ENCODE results near the gene INHA. TPM values are rescaled to one million over a fixed set of nuclear protein-coding genes. Genes with fewer than 3 reads are reported as not detected.

INHA gene, protein sequence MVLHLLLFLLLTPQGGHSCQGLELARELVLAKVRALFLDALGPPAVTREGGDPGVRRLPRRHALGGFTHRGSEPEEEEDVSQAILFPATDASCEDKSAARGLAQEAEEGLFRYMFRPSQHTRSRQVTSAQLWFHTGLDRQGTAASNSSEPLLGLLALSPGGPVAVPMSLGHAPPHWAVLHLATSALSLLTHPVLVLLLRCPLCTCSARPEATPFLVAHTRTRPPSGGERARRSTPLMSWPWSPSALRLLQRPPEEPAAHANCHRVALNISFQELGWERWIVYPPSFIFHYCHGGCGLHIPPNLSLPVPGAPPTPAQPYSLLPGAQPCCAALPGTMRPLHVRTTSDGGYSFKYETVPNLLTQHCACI
- total RNA-seq = 0.17 and 0.22 TPM in 2 replicates

DNA sequence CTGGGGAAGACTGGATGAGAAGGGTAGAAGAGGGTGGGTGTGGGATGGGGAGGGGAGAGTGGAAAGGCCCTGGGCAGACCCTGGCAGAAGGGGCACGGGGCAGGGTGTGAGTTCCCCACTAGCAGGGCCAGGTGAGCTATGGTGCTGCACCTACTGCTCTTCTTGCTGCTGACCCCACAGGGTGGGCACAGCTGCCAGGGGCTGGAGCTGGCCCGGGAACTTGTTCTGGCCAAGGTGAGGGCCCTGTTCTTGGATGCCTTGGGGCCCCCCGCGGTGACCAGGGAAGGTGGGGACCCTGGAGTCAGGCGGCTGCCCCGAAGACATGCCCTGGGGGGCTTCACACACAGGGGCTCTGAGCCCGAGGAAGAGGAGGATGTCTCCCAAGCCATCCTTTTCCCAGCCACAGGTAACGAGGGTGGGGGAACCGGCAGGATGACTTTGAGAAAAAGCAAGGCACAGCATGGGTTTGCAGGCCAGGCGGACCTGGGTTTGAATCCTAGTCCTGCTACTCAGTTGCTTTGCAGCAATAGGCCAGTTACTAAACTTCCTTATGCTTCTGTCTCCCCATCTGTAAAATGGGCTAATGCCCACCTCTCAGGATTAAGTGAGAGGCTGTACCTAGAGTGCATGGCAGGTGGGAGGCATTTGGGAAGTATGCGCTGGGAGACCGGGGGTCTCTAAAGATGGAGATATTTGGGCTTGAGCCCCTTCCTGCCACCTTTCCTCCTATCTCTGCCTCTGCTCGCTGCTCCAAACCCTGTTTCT, at the start of gene INHA:
Gene INHA, plus strand, starts transcription at position 74 of the 765 bp plus-strand sequence. Its CDS starts 65 bp downstream, at position 139.
- TF ChIP-seq, protein P1, sequence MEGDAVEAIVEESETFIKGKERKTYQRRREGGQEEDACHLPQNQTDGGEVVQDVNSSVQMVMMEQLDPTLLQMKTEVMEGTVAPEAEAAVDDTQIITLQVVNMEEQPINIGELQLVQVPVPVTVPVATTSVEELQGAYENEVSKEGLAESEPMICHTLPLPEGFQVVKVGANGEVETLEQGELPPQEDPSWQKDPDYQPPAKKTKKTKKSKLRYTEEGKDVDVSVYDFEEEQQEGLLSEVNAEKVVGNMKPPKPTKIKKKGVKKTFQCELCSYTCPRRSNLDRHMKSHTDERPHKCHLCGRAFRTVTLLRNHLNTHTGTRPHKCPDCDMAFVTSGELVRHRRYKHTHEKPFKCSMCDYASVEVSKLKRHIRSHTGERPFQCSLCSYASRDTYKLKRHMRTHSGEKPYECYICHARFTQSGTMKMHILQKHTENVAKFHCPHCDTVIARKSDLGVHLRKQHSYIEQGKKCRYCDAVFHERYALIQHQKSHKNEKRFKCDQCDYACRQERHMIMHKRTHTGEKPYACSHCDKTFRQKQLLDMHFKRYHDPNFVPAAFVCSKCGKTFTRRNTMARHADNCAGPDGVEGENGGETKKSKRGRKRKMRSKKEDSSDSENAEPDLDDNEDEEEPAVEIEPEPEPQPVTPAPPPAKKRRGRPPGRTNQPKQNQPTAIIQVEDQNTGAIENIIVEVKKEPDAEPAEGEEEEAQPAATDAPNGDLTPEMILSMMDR (conservative IDR thresholded peaks at IDR 0.05; ENCODE audit: low read depth, low read length) = no peak
- DNase-seq (ENCODE audit: low read depth) = no peak

DNA sequence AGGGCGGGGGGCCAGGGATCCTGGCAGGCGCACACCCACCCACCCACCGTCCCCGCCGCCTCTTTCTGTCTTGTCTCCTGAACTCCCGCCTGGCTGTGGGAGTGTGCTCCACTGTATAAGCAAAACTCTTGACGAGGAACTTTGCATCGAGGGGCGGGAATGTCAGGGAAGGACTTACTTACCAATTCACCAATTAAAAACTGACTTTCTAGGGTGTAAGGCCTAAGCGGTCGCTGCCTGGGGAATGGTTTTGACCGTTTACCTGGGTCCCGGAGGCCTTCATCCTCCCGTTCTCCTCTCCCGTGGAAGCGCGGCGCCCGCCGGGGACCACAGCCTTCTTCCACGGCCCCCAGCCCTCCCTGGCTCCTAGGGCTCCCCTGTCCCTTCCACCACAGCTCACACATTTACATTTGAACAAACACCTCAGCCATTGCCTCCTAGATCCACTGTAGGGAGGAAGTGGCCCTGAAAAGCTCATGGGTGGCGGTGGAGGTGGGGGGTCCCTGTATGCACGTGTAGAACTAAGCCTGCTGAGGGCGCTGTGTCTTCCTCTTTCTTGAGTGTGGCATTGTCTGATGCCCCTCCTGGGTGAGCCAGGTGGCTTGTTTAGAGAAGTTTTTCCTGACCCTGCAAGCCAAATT, 49.0 kb upstream of the INHA start:
- TF ChIP-seq, protein P1 (conservative IDR thresholded peaks at IDR 0.05; ENCODE audit: low read depth, low read length) = peak; percentile 5
- H3K4me3 ChIP-seq (ENCODE audit: low read depth, low read length) = peak overlapping the region; percentile 40
- no peak for DNase-seq (ENCODE audit: low read depth)

More for the DNA sequence above, at the start of gene INHA:
- peak within 1 kb of the TSS; percentile 70 for H3K4me3 ChIP-seq (ENCODE audit: low read depth, low read length)

DNA sequence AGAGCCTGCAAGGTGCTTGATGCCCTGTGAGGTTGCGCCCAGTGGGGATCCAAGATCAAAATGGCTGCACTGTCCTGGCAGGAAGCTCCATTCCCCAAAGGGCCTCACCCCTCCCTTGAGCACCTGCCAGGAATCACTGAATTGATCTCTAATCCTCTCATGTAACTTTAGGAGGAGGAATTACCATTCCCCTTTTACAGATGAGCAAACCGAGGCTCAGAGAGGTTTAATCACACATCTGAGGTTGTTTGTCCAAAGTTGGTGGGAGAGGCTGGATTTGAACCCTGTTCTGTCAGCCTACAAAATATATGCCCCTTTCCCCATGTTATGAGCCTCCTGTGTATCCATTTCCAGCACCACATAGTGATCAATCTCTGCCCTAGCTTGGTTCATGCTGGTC, 47.3 kb upstream of the INHA start:
- no peak overlapping the region for H3K4me3 ChIP-seq (ENCODE audit: low read depth, low read length)
- no peak for DNase-seq (ENCODE audit: low read depth)
- TF ChIP-seq, protein P1 (conservative IDR thresholded peaks at IDR 0.05; ENCODE audit: low read depth, low read length) = no peak

DNA sequence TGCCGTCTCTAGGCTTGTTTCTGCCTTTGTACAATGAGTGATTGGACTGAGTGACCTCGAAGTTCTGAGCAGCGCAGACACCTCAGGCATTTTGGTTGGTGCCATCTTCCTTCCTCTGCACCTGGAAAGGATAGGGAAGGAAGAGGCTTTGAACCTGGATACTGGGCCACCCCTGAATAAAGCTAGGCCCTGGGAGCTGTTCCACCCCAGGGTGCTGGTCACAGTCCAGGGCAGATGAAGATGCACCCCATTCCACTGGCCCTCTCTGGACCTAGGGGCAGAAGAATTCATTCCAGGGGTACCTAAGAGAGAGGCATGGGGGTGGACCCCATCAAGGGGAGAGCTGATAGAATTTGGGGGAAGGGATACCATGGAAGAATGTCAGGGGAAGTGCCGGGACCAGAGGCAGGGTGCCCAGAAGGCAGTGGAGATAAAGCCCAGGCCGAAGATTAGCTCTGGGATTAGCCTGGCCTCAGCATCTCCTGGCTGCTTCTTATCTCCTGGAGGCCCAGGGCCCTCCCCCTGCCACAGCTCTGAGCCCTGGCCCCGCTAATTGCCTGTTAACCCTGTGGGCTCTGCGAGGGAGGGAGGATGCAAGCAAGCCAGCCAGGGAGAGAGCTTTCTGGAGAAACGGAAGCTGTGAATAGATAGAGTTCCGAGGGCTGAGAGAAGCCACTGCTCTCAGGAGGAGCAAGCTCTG, 46.4 kb upstream of the INHA start:
- DNase-seq (ENCODE audit: low read depth) = no peak
- TF ChIP-seq, protein P1 (conservative IDR thresholded peaks at IDR 0.05; ENCODE audit: low read depth, low read length) = no peak
- H3K4me3 ChIP-seq (ENCODE audit: low read depth, low read length) = no peak overlapping the region

DNA sequence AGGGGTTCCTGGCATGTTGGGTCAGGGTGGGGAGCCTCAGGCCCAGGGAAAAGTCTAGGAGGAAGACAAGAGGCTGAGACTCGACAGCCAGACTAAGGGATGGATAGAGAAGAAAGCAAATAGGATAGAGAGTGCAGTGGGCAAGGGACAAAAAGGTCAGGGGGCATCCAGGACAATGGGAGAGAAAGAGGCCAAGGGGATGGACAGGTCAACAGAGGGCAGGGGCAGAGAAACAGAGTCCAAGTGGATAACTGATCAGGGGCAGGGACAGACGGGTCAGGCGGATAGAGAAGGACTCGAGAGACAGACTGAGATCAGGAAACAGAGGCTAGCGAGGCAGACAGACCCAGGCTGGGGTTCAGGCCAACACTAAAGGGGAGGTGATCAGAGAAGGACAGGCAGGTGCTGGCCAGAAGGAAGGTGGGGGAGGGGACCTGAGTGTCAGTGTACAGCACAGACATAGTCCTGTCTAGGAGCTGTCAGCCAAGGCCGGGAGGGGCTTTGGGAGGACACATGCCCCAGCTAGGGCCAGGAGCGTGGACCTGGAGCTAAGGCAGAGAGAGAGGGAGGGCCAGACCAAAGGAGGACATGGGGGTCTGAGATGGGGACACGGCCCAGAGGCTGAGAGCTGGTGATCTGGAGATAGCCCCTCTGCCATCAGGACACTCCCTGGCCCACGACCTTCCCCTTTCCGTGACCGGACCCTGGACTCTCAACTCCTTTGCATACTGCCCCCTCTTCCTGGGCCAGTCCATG, 45.6 kb upstream of the INHA start:
- TF ChIP-seq, protein P1 (conservative IDR thresholded peaks at IDR 0.05; ENCODE audit: low read depth, low read length) = no peak

DNA sequence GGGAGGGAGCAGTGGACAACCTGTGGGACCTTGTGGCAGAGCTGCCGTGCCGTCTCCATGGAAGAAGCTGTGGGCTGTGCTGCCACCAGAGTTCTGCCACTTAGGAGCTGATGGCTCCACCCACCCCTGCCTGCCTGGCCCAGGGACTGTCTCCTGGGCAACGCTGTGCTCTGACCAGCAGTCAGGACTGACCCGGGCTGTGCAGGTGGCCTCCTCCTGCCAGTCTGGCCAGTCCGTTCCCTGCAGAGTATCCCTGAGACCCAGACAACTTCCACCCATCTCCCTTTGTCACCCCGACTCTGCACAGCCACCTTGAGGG, 45.1 kb upstream of the INHA start:
- DNase-seq (ENCODE audit: low read depth) = no peak
- no peak overlapping the region for H3K4me3 ChIP-seq (ENCODE audit: low read depth, low read length)
- TF ChIP-seq, protein P1 (conservative IDR thresholded peaks at IDR 0.05; ENCODE audit: low read depth, low read length) = no peak

More for the DNA sequence above, 45.6 kb upstream of the INHA start:
- H3K4me3 ChIP-seq (ENCODE audit: low read depth, low read length) = no peak overlapping the region
- no peak for DNase-seq (ENCODE audit: low read depth)

All from epithelial cell of proximal tubule (primary cell).